Endothelial cell of hepatic sinusoid (primary cell): ENCODE results near the gene ZFYVE28.
"Not testable (repeated sequence)": the region's sequence is repeated elsewhere in the genome, so short reads cannot be mapped to it uniquely, and the experiment has no call there.

Source experiments
- in situ Hi-C: cut with HindIII; loops from 2 replicates; pipeline ENCODE4 v1.10.0; 2017; ENCODE audit warnings: low sequenced_read_pairs

ZFYVE28 gene

DNA sequence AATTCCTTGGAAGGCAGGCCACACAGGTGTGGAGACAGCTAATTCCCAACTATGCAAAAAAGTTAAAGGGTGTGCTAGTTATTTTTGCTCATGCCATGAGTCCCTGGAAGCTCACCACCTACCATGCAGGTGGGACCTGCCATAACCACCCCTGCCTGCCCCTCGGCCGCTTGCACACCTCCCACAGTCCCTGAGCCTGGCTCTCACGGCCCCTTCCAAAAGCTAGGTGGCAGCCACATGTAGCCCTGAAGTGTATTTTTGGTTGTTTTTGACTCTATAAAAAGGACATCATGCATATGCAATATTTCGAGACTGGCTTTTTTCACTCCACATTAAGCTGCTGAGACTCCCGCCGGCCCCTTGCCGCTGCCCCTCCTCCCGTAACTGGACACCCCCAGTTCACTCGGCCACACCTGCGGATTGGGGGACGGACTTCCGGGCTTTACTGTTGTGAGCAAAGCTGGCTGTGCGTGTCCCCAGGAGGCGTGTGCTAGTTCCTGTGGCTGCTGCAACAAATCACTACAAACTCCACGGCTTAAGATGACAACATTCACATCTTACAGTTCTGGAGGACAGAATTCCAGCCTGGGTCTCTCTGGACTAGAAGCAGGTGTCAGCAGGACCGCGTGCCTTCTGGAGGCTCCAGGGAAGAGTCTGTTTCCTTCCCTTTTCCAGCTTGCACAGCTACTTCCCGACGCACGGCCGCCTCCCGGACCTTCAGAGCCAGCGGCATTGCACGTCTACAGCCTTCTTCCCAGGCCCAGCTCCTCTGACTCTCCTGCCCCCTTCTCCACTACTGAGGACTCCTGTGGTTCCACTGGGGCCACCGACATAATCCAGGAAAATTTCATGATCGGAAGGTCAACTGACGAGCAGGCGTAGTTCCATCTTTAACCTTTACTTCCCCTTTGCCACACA lies 24.8 kb downstream of the ZFYVE28 start:
- in situ Hi-C loops = loop anchor here (5.0 kb wide), 1 partner anchor 104 kb away; no protein-coding TSS in a partner anchor

DNA sequence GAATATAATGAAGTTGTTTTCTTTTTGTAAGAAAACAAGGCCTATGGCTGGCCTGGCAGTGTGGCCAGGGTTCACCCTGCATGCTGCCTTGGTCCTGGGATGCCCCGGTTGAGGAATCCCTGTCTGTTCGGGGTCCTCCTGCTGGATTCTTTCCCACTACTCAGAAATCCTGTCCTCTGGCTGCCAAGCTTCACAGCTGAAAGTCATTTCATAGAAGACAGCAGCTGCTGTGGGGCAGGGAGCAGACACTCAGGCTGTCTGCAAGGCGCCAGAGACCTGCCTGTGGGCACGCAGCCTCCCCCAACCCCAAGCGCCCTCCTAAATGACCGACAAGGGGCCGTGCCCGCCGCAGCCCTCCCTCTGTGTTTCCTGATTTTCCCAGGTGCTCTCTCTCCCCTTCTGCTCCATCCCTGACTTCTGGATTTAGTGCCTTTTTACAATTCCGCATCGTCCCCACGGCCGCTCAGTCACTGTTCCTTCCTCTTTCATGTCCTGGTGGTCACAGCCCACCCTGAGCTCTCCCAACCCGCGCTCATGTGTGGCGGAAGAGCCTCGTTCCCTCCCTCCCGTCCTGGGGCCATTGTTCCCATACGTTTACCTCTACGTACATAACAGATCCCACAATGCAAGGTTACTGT lies 27.5 kb downstream of the ZFYVE28 start:
- in situ Hi-C loops = loop anchor here (5.0 kb wide), 1 partner anchor 106 kb away; no protein-coding TSS in a partner anchor

DNA sequence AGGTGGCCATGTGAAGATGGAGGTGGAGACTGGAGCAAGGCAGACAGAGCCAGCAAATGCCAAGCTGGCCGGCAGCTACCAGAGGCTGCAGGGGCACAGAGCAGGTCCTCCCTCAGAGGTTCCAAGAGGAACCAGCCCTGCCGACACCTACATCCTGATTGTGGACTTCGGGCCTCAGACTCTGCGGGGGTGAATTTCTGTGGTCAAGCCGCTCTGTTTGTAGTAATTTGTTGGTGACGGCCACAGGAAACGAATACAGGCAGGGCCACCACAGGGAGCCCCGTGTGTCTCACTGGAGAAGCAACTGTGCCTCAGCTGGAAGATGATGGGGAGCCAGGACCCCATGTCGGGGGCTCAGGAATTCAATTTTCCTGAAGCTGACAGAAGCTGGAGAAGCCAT lies 28.3 kb downstream of the ZFYVE28 start:
- in situ Hi-C loops = loop anchor here (5.0 kb wide), 1 partner anchor 107 kb away; no protein-coding TSS in a partner anchor

DNA sequence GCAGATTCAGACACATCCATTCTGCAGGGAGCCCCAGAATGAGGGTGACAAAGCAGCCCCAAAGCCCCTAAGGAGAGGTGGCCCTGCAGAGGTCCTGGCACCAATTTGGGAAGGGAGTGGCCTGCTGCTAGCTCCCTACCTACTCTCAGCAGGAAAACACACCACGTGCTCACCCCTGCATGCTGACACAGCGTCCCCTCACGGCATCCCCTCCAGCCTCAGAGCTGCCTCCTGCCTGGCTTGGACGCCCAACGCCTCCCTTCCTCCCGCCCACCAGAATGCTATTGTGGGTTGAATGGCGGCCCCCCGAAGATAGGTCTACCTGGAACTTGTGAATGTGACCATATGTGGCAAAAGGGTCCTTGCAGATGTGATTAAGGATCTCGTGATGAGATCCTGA lies 28.8 kb downstream of the ZFYVE28 start:
- in situ Hi-C loops = loop anchor here (5.0 kb wide), 1 partner anchor 108 kb away; no protein-coding TSS in a partner anchor

DNA sequence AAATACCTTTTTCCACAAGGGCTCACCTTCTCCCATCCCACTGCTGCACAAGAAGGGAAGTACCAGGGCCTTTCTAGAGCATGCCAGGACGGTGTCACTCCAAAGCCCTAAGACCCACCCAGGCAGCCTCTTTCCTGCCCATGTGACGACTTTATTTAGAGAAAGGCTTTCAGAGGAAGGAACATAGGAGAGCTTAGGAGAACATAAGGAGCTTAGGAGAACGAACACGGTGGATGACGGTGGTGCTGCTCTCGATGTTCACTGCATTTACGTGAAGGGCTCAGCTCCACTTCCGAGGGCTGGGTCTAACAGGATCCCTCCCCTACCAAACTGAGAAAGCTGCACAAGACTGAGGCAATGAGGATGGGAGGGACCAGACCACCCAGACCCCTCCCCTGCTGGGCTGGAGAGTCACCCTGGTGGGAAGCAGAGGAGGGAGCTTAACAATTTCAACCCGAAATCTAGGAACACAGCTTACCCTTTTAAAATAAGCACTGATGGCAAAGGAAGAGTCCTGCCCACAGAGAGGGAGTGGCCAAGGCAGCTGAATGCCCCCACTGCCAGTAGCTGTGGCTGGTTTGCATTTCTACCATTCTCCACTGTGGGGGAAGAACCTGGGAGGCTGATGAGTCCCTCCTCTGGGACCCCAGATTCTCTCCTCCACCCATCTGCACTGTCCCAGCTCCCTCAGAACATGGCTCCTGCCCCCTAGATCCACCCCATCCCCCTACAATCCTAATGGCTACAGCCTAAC lies 29.8 kb downstream of the ZFYVE28 start:
- in situ Hi-C loops = no loop called here

DNA sequence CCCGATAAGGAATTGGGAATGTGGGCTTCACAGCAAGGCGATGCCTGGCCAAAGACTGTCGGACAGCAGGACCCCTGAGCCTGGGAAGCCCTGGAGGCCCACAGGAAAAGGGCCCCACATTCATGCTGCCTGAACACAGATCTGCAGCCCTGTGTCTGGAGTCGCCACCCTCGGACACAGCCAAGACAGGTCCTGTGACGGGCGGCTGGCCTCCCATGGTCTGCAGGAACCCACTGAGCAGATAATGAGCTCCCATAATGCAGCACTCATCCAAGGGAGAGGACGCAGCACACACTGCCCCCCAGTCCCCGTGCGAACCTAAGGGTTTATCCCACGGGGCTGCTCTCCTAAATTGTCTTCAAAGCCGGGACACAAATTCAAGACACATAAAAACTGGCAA lies 30.6 kb downstream of the ZFYVE28 start:
- in situ Hi-C loops = no loop called here

DNA sequence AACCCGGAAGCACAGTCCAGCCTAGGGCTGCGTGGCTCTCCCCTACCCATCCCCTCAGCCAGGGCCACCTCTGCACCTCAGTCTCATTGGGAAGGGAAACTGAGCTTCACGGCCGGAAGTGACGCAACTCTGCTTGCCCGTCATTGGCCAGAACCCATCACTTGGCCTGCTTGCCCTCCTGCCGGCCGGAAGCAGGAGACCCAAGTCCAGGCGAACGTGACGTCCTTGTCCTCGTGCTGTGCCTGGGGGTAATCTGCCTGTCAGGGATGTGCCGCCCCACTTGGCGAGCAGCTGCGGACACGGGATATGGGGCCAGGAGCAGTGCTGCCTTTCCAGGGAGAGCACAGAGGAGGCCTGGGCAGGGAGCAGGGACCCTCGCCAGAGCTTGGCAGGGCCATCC lies 31.2 kb downstream of the ZFYVE28 start:
- in situ Hi-C loops = no loop called here

DNA sequence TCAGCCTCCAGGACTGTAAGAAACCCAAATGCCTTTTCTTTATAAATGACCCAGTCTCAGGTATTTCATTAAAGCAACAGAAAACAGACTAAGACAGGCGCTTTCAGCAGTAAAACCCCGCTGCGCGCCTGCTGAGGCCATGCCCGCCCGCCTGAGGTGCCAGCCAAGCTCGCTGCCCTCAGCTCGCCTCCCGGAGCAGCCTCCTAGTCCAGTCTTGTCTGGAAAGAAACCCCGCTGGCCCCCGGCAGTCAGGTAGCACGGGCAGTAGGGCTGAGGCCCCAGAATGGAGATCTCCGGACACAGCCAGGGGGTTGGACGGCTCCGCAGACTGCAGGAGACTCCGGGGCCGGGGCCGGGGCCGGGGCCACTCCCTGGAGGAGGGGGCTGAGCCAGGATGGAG lies 31.7 kb downstream of the ZFYVE28 start:
- in situ Hi-C loops = no loop called here

DNA sequence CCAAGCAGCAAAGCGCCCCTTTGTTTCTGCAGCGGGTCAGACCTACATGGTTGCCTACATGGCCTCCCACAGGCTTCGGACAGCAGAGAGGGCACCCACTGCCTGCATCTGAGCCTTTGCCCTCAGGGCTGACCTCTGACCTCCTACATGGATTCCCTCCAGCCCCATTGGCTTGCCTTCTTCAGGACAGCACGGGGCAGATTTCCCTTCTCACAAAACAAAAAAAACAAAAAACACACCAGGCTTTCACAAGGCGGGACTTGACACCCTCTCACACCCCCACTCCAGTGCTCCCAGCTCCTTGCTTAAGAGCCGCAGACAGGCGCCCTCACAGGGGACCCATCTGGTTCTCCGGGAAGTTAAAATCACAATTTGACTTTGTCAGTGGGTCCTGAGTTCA lies 32.9 kb downstream of the ZFYVE28 start:
- in situ Hi-C loops = no loop called here

DNA sequence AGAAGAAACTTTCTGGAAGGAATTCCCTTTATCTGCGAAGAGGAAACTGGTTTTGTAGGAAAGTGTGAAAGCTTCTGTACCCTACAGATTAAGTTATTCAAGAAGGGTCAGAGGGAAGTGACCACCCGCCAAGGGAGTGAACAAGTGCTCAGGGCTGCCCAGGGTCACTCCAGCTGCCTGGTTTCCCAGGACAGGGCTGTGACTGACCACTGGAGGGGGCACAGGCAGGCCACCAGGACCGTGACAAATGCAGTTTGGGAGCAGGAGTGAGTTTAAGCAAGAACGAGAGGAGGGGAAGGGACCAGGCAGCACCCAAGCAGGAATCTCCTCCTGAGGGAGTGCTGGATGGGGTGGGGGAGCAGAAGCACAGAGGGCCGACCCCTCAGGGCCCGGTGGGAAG lies 34.2 kb downstream of the ZFYVE28 start:
- in situ Hi-C loops = no loop called here

DNA sequence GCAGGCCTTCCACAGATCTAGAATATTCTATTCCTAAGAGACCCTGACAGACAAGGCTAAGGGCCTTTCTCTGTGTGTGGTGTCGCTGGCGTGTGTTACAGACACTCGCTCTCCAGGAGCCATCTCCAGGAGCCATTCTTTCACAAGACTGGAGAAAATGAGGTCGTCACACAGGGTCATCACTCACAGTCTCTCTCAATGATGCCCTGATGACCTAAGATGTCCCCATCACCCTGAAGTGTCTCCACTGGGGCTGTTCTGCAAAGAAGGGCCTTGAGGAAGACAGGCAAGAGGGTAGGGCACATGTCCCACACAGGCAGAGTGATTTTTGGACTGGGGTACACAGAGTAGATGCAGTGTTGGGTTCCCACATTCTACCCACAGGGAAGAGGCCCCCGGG lies 34.7 kb downstream of the ZFYVE28 start:
- in situ Hi-C loops = no loop called here

DNA sequence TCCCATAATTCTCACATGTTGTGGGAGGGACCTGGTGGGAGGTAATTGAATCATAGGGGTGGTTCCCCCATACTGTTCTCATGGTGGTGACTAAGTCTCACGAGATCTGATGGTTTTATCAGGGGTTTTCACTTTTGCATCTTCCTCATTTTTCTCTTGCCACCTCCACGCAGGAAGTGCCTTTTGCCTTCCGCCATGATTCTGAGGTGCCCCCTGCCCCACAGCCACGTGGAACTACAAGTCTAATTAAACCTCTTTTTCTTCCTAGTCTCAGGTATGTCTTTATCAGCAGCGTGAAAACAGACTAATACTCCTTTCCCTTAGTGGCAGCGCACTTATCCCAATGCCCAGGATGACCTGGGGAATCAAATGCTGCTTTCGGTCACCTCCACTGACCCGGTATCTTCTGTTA lies 35.2 kb downstream of the ZFYVE28 start:
- in situ Hi-C loops = not testable (repeated sequence)

DNA sequence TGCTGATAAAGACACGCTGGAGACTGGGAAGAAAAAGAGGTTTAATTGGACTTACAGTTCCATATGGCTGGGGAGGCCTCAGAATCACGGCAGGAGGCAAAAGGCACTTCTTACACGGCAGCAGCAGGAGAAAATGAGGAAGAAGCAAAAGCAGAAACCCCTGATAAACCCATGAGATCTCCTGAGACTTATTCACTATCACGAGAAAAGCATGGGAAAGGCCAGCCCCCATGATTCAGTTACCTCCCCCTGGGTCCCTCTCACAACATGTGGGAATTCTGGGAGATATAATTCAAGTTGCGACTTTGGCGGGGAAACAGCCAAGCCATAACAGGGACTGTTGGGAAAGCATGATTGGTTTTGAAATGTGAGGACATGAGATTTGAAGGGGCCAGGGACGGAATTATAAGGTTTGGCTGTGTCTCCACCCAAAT lies 35.7 kb downstream of the ZFYVE28 start:
- in situ Hi-C loops = not testable (repeated sequence)

DNA sequence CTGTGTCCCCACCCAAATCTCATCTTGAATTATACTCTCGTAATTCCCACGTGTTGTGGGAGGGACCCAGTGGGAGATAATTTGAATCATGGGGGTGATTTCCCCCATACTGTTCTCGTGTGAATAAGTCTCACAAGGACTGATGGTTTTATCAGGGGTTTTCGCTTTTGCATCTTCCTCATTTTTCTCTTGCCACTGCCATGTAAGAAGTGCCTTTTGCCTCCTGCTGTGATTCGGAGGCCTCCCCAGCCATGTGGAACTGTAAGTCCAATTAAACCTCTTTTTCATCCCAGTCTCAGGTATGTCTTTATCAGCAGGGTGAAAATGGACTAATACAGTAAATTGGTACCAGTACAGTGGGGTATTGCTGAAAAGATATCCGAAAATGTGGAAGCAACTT lies 37.9 kb downstream of the ZFYVE28 start:
- in situ Hi-C loops = not testable (repeated sequence)

DNA sequence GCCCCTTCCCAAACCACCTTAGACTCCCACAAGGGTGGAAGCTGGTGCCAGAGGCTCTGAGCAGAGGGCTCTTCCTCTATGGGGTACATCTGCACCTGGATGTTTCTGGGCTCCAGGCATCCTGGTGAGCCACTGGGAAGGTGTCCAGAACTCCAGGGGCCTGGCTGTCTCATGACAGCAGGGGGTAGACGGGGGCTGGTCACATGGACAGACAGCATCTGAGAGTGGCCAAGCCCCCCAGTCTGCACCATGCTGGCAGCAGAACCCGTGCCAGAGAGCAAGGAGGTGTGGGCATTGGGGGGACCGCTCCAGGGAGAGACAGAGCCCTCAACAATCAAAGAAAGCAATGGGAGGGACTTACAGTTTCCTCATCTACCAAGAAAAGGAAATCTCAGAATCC lies 39.5 kb downstream of the ZFYVE28 start:
- in situ Hi-C loops = no loop called here

DNA sequence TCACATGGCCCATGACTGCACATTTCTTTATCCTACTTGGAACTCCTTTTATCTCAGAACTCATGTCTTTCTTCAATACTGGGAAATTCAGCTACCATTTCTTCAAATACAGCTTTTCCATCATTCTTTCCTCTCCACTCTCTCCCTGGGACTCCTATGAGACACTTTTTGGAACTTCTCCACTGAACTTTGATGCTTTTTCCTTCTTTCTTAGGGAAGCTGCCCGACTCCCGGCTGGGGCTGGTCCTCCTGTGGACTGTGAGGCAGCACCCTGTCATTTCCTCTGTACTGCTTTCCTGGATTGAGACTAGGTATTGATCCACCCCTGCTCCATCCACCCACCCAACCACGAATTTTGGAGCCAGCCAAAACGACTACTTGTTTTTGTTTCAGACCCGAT lies 40.0 kb downstream of the ZFYVE28 start:
- in situ Hi-C loops = no loop called here

DNA sequence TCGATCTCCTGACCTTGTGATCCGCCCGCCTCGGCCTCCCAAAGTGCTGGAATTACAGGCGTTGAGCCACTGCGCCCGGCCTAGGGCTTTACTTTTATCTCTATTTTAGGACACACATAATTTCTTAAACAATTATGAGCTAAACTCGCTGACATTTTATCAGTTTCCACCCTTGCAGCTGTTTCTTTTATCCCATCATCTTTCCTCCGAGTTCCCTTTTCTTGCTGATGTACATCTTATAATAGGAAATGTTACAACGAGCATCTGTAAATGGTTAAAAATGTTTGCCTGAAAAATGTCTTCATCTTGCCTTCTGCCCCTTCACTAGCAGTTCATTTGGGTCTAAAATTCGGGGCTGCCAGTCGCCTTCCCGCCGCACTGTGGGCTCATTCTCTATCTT lies 41.2 kb downstream of the ZFYVE28 start:
- in situ Hi-C loops = no loop called here

DNA sequence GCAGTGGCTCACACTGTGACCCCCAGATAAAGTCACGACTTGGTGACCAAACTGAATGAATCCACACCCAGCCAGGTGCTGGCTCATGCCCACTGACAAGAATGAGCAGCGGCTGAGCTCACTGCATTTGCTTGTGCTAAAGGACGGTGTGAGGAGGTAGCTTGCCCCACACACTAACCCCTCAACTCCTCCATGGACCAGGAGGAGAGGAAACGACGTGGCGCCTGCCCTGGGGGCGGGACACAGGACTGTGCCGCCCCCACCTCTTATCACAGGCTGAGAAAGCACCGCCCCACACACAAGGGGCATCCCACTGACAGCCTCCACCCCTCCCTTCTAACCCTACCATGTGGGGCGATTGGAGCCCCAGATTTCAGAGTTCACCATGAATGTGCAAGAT lies 43.0 kb downstream of the ZFYVE28 start:
- in situ Hi-C loops = no loop called here

DNA sequence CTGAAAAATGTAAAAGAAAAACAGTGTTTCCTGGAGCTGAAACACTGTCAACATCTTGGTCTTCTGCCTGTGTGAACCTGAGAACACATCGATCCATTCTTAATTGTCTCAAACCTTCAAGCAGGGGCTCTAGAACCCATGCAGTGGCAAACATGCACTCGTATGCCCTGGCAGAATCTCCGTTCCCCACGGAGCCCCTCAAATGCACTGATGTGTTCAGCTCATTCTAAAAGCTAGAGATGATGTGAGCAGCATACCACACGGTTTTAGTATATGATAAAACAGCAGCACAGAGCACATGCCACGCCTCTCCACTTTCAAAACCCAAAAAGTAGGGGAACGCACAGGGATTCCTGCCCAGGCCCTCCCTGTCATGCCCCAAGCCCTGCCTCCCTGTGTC lies 44.9 kb downstream of the ZFYVE28 start:
- in situ Hi-C loops = no loop called here

DNA sequence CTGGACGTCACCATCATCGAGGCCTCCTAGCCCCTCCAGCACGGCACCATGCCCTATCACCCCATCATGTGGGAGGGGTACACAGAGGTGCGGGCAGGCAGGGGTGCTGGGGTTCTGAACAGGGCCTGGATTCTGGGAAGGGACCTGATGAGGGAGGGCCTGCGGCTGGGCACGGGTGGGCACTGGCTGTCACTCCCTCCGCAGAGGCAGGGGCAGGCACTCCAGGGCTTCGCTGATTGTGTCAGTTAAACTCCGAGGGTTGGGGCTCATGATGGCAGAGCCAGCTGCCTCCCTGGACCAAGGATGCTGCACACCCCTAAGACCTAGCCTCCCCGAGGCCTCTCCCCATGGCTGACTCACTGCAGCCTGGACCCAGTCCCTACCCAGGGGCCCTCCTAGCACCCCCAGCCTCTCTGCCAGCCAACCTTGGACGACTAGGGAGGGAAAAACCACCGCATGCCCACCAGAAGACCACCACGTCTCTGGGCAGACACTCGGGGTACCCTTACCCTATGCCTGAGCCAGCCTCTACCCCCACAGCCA lies 45.9 kb downstream of the ZFYVE28 start:
- in situ Hi-C loops = no loop called here
